Right ventricle myocardium inferior (tissue), 1 donor: ENCODE results near the gene NBR1. TPM values are rescaled to one million over a fixed set of nuclear protein-coding genes. Genes with fewer than 3 reads are reported as not detected.
"Not testable (repeated sequence)": the region's sequence is repeated elsewhere in the genome, so short reads cannot be mapped to it uniquely, and the experiment has no call there.

Experiments used
- ATAC-seq: fragments of 200-7000 bp; cut with Tn5 transposase; one replicate; pipeline ENCODE4 v1.9.1; 2020; ENCODE audit warnings: mild to moderate bottlenecking, moderate library complexity
- DNase-seq: peaks from one replicate; pipeline ENCODE4 v3.0.0; 2021; ENCODE audit errors: missing footprints
- intact Hi-C: fragments of 100-400 bp; cut with DNase I; formaldehyde crosslinking; loops from one replicate; pipeline ENCODE4 v1.11.0; 2022
- long read RNA-seq: library from polyadenylated mRNA; unstranded; transcript quantifications from one replicate; pipeline ENCODE4 v2.0.0, GENCODE V29; 2021
- total RNA-seq: library from RNA; stranded (reverse); fragmentation: NEBNext Ultra II Directional; extraction: Animal tissue kit (Norgen Biotek cat#: 25700); gene quantifications from one replicate; pipeline ENCODE4 v1.2.1, GENCODE V29; 2021
- donor health status: DM: no; HTN: yes; CAD: no; lungs with severe emphysema.

NBR1 gene
- total RNA-seq = 96.9 TPM
- long read RNA-seq, partial matches to known transcripts = 15 of 63 reads
- long read RNA-seq, other reads (novel, unspliced or antisense) = 48 of 63 reads

- intact Hi-C loops = loop anchor here (1.0 to 2.0 kb wide), 2 partner anchors 46 to 146 kb away; partner anchors contain the start of genes BRCA1 and RND2
- peak; percentile 92 for ATAC-seq
These were observed at the start of gene NBR1 for GRCh38 chr17:43170766-43171585. Gene NBR1, plus strand, starts transcription at chr17:43171214. Its CDS starts 4,586 bp downstream, at chr17:43175800.

DNA sequence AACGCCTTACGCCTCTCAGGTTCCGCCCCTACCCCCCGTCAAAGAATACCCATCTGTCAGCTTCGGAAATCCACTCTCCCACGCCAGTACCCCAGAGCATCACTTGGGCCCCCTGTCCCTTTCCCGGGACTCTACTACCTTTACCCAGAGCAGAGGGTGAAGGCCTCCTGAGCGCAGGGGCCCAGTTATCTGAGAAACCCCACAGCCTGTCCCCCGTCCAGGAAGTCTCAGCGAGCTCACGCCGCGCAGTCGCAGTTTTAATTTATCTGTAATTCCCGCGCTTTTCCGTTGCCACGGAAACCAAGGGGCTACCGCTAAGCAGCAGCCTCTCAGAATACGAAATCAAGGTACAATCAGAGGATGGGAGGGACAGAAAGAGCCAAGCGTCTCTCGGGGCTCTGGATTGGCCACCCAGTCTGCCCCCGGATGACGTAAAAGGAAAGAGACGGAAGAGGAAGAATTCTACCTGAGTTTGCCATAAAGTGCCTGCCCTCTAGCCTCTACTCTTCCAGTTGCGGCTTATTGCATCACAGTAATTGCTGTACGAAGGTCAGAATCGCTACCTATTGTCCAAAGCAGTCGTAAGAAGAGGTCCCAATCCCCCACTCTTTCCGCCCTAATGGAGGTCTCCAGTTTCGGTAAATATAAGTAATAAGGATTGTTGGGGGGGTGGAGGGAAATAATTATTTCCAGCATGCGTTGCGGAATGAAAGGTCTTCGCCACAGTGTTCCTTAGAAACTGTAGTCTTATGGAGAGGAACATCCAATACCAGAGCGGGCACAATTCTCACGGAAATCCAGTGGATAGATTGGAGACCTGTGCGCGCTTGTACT, 45.7 kb upstream of the NBR1 start, which contains the start of gene BRCA1:
TSS of gene BRCA1 (minus strand) at position 232 of the 834 bp plus-strand sequence. CDS start 1,268 bp downstream, outside the sequence.
- peak; percentile 99 for ATAC-seq
- DNase-seq = peak; percentile 96
- intact Hi-C loops = loop anchor here (1.0 kb wide), 1 partner anchor 45 kb away; no protein-coding TSS in a partner anchor

More at GRCh38 chr17:43170766-43171585, at the start of gene NBR1:
- DNase-seq = peak; percentile 94

DNA sequence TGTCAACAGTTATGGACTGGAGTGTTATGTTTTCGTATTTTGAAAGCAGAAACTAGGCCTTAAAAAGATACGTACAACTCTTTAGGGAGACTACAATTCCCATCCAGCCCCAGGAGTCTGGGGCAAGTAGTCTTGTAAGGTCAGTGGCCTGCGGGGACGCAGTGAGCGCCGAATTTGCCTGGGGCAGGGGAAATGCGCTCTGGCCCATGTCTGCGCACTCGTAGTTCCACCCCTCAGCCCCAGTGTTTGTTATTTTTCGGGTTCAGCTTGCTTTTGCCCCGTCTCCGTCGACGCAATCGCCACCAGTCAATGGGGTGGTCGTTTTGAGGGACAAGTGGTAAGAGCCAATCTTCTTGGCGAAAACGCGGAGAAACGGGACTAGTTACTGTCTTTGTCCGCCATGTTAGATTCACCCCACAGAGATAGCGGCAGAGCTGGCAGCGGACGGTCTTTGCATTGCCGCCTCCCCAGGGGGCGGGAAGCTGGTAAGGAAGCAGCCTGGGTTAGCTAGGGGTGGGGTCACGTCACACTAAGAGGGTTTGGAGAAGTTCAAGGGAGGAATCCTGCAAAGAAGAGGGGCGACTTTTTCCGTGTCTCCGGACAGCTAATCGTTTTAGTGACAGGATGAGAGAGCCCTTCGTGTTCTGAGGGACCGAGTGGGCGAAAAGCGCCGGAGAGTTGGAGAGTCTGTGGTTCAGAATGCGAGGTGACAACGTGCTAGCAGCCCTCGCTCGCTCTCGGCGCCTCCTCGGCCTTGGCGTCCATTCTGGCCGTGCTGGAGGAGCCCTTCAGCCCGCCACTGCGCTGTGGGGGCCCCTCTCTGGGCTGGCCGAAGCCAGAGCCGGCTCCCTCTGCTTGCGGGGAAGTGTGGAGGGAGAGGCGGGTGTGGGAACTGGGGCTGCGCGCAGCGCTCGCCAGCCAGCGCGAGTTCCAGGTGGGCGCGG, 44.8 kb upstream of the NBR1 start:
- no peak for ATAC-seq
- intact Hi-C loops = loop anchor here (1.0 kb wide), 1 partner anchor 44 kb away; no protein-coding TSS in a partner anchor
- no peak for DNase-seq

DNA sequence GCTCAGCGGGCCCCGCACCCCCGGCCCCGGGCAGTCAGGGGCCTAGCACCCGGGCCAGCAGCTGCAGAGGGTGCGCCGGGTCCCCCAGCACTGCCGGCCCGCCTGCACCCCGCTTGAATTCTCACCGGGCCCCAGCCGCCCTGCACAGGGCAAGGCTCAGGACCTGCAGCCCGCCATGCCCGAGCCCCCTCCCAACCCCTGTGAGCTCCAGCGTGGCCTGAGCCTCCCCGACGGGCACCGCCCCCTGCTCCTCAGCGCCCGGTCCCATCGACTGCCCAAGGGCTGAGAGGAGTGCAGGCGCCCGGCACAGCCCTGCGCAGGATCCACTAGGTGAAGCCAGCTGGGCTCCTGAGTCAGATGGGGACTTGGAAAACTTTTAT, 44.1 kb upstream of the NBR1 start:
- ATAC-seq (no peak), DNase-seq (no peak)
- intact Hi-C loops = no loop called here

DNA sequence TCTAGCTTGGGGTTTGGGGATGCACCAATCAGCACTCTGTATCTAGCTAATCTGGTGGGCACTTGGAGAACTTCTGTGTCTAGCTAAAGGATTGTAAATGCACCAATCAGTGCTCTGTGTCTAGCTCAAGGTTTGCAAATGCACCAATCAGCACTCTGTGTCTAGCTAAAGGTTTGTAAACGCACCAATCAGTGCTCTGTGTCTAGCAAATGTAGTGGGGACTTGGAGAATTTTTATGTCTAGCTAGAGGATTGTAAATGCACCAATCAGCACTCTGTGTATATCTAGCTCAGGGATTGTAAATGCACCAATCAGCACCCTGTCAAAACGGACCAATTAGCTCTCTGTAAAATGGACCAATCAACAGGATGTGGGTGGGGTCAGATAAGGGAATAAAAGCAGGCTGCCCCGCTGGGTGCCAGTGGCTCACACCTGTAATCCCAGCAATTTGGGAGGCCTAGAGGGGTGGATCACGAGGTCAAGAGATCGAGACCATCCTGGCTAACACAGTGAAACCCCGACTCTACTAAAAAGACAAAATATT, 43.6 kb upstream of the NBR1 start:
- intact Hi-C loops, ATAC-seq, DNase-seq: not testable (repeated sequence)

GRCh38 chr17:43129671-43130010, 41.4 kb upstream of the NBR1 start:
- DNase-seq (no peak), ATAC-seq (no peak)
- intact Hi-C loops = no loop called here

DNA sequence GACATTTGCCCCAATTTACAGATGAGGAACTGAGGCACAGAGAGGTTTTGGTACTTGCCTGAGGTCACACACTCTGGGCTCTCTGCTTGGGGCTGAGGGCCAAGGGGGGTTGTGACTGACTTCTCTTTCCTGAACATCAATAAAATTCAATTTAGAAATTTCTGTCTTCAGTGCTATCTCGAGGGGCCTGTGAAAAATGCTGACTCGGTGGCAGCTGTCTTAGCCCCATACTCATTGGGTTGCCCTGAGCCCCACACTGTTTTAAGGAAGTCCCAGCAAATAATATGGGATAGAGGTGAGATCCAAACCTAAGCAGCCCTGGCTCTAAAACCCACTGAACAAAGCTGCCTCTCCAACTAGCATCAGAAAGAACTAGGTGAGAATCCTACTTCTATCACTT, 38.9 kb upstream of the NBR1 start:
- ATAC-seq = no peak
- intact Hi-C loops = no loop called here
- no peak for DNase-seq

GRCh38 chr17:43133439-43133838, 37.6 kb upstream of the NBR1 start:
- intact Hi-C loops, DNase-seq, ATAC-seq: not testable (repeated sequence)

- ATAC-seq = no peak
- intact Hi-C loops = no loop called here
- no peak for DNase-seq
These were observed 36.1 kb upstream of the NBR1 start for GRCh38 chr17:43134774-43135453.

GRCh38 chr17:43135454-43135819, 35.6 kb upstream of the NBR1 start:
- no peak for ATAC-seq
- intact Hi-C loops = no loop called here
- DNase-seq = no peak

- ATAC-seq, DNase-seq, intact Hi-C loops: not testable (repeated sequence)
These were observed 34.4 kb upstream of the NBR1 start for GRCh38 chr17:43136574-43136973.

DNA sequence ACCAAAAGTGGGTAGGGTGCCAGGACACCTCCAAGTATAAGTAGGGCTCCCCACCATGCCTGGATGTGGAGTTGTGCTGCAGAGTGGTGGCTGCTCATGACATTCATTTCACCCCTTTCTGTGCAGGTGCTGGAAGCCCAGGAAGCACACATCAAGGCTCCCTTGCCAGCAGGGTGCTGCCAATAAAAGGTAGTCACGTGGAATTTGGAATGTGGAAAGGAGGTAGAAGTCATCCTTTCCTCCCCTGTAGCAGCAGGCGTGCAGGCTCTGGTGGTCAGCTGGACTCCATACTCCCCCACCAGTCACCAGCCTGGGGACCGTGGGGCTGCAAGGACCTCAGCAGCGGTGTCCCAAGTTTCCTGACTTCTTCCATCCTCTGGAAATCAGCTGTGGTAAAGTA, 32.5 kb upstream of the NBR1 start:
- DNase-seq, intact Hi-C loops: not testable (repeated sequence)

GRCh38 chr17:43140396-43141332, 30.4 kb upstream of the NBR1 start:
- ATAC-seq (no peak), DNase-seq (no peak)
- intact Hi-C loops = no loop called here

More for the DNA sequence above, 32.5 kb upstream of the NBR1 start:
- ATAC-seq = not testable (repeated sequence)

- ATAC-seq (no peak), DNase-seq (no peak)
- intact Hi-C loops = no loop called here
These were observed 28.9 kb upstream of the NBR1 start for GRCh38 chr17:43142153-43142552.

GRCh38 chr17:43143201-43143600, 27.8 kb upstream of the NBR1 start:
- intact Hi-C loops = no loop called here
- no peak for DNase-seq
- no peak for ATAC-seq

DNA sequence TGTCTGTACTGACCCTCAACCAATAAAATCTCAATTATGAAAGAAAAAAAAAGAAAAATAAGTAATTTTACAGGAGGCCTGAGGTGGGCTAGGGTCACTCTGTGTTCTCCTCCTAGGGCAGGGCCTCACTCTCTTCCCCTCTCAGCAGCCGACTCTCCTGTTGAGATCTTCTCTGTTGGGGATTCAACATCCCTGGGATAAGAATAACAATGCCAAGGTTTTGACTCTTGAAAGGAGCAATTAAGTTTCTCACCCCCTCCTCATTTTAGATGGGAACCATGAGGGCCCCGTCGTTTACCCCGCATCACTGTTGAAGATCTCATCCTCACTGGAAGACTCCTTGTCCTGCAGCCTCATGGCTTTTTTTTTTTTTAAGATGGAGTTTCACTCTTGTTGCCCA, 24.4 kb upstream of the NBR1 start:
- DNase-seq (no peak), ATAC-seq (no peak)
- intact Hi-C loops = no loop called here
